HG02678 (cell line): ENCODE results near the gene SCMH1.

Source experiments
- ATAC-seq: cut with Tn5 transposase; IDR thresholded peaks from one replicate; pipeline ENCODE4 v1.9.1; 2021; ENCODE audit warnings: mild to moderate bottlenecking, moderate library complexity; ENCODE audit not compliant: unreplicated experiment

The SCMH1 gene

DNA sequence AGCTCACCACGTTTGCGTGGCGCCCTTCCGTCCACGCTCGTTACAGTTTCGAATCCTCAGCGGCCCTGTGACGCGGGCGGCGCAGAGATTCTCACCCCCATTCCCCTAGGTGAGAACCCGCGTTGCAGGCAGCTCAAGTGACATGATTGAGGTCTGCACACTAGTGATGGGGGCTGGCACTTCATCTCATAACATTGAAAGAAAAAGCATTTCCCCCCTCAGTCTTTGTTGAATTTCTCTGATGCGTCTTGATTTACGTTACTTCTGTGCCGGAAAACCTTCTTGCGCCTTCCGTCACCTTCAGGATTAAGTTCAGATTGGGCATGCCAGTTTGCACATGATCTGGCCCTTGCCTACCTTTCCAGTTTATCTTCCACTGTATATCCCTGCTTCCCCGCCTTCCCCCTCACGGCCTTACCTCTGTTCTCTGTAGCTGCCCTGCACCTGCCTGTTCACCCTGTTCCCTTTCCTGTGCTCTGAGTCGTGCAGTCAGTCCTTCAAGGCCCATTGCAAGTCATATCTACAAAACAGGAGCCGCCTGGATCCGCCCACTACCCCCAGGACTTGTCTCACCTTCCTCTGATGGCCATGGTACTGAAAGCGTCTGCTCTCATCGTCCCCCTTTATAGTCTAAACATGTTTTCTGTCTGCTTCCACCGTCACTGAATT, 261.5 kb downstream of the SCMH1 start:
- ATAC-seq: no peak

DNA sequence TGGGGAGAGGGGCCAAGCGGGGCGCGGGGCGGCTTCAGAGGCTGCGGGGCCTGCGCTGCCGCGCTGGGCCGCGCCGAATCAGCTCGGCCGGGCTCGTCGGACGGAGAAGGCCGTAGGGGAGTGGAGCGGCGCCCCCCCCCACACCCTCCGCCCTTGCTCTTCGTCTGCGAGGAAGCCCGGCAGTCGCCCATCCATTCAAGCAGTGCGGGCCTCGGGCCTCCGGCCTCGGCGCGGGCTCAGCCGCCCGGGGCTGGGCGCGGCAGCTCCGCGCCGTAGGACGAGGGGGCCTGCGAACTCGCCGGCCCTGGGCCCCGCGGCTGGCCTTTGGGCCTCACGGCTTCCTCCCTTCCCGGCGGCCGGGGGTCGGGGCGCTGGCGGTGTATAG, 262.0 kb downstream of the SCMH1 start:
- peak; percentile 30 for ATAC-seq

DNA sequence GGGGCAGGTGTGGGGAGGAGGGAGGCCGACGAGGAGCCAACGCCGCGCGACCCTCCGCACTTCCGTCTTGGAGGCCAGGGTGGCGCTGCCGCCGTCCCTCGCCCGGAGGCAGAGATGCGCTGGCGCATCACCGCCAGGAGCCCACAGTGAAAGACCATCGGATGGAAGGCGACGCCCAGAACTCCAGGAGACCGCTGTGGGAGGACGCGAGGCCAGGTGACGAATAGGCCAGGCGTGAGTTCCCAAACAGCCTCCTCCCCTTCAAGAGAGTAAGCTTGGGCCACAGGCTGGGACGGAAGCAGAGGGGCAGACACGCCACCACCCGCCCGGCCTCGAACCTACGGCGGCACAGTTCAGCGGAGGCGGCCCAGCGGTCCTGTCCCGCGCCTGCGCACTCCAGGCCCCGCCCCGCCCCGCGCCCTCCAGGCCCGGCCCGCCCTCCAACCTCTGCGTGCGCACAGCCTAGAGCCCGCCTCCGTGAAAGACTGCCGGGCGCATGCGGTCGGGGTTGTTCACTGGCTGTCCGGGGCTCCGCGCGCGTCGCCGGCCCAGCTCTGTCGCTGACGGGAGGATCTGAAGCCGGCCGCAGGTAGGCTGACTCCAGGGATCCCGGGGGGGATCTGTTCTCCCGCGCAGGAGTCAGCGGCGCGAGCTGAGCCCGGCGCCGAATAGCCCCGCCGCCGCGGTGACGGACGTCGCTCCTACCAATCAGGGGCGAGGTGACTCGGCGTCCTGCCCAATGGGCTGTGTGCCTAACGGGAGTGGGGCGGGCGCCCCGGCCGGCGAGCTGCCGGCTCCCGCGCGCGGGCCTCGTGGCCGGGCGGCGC, 262.7 kb downstream of the SCMH1 start, which contains the start of gene CTPS1:
CTPS1 (plus strand) TSS at position 456 of the 827 bp plus-strand sequence. CDS start 3,595 bp downstream, outside the sequence.
- ATAC-seq: peak; percentile 93

DNA sequence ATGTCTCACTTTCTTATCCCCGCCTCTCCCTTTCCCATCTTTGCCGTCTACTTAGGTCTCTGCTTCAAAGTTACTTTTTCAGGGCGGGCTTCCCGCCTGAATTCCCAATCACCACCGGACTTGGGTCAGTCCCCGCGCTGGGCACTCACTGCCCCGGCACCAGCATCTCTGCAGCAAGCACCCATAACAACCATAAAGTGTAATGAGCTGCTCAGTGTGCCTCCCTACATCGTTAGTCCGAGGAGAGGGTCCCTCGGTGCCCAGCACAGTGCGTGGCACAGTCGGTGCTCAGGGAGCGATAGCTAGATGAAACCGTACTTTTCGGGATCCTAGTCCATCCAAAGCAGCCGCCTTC, 263.2 kb downstream of the SCMH1 start:
- ATAC-seq: no peak

DNA sequence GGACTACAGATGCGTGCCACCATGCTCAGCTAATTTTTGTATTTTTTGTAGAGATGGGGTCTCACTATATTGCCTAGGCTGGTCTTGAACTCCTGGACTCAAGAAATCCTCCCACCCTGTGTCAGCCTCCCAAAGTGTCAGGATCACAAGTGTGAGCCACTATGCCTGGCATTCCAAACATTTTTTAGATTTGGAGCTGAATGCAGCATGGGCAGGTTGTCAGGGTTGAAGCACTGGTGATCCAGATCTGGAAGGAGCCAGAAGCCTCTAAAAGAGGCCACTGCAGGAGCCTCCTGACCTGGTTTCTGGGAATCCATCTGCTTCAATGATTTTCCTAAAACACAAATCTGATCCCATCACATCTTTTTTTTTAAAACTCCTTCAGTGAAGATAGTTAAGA, 264.4 kb downstream of the SCMH1 start:
- ATAC-seq: no peak
